ENCODE results near the gene CCNK. TPM values are rescaled to one million over a fixed set of nuclear protein-coding genes. Genes with fewer than 3 reads are reported as not detected.

The CCNK gene
- total RNA-seq, 1 experiment from 2014 or later = 84.7 TPM

DNA sequence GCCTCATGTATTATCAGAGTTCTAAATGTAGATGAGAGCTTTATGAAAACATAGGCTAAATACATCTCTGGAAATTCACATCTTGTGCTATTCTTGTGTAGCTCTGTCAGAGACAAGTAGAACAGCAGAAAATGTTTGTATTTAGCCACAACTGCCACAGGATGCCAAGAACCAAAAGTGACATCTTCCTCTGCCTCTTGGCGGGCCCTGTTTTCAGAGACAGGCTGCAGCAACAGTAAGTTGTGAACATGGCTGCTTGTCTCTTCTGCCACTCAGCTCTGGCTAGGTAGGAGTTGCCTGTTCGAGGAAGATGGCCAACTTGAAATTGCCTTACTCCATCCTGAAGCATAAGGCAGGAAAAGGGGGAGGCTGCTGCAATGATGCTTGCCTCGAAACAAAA, 30.9 kb upstream of the CCNK start:
- peaks cover 24% of the 10 kb centered on the region for H3K36me3 Mint-ChIP-seq
- H3K4me1 Mint-ChIP-seq = no peaks in the 10 kb centered on the region
- DNase-seq (ENCODE audit: low spot score) (no peak), ATAC-seq (no peak)
- CTCF ChIA-PET = interaction anchor here (1.2 to 1.3 kb wide), 2 partner anchors 57 to 130 kb away, joined by 3 to 5 read pairs; no protein-coding TSS in a partner anchor
- H3K4me3 Mint-ChIP-seq = no peak overlapping the region
- no peak overlapping the region for H3K27ac Mint-ChIP-seq
- no peaks in the 10 kb centered on the region for H3K9me3 Mint-ChIP-seq
- TF ChIP-seq E2F1 (CRISPR knock-in tag; IDR thresholded peaks at IDR 0.05) (no peak), TCF7 (CRISPR knock-in tag; IDR thresholded peaks at IDR 0.05; ENCODE audit: low read depth) (no peak), FOXK1 (CRISPR knock-in tag; IDR thresholded peaks at IDR 0.05) (no peak), IRF1 (CRISPR knock-in tag; IDR thresholded peaks at IDR 0.05) (no peak), AR (CRISPR knock-in tag; IDR thresholded peaks at IDR 0.05) (no peak), FOXJ3 (CRISPR knock-in tag; IDR thresholded peaks at IDR 0.05; ENCODE audit: borderline replicate concordance) (no peak), SOX15 (CRISPR knock-in tag; IDR thresholded peaks at IDR 0.05) (no peak), PRDM15 (CRISPR knock-in tag; IDR thresholded peaks at IDR 0.05) (no peak), ESRRA (CRISPR knock-in tag; IDR thresholded peaks at IDR 0.05; ENCODE audit: borderline replicate concordance) (no peak)
- TF ChIP-seq, protein P1, sequence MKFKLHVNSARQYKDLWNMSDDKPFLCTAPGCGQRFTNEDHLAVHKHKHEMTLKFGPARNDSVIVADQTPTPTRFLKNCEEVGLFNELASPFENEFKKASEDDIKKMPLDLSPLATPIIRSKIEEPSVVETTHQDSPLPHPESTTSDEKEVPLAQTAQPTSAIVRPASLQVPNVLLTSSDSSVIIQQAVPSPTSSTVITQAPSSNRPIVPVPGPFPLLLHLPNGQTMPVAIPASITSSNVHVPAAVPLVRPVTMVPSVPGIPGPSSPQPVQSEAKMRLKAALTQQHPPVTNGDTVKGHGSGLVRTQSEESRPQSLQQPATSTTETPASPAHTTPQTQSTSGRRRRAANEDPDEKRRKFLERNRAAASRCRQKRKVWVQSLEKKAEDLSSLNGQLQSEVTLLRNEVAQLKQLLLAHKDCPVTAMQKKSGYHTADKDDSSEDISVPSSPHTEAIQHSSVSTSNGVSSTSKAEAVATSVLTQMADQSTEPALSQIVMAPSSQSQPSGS (CRISPR knock-in tag; IDR thresholded peaks at IDR 0.05; ENCODE audit: borderline replicate concordance, low read depth) = no peak
- TF ChIP-seq, protein P2, sequence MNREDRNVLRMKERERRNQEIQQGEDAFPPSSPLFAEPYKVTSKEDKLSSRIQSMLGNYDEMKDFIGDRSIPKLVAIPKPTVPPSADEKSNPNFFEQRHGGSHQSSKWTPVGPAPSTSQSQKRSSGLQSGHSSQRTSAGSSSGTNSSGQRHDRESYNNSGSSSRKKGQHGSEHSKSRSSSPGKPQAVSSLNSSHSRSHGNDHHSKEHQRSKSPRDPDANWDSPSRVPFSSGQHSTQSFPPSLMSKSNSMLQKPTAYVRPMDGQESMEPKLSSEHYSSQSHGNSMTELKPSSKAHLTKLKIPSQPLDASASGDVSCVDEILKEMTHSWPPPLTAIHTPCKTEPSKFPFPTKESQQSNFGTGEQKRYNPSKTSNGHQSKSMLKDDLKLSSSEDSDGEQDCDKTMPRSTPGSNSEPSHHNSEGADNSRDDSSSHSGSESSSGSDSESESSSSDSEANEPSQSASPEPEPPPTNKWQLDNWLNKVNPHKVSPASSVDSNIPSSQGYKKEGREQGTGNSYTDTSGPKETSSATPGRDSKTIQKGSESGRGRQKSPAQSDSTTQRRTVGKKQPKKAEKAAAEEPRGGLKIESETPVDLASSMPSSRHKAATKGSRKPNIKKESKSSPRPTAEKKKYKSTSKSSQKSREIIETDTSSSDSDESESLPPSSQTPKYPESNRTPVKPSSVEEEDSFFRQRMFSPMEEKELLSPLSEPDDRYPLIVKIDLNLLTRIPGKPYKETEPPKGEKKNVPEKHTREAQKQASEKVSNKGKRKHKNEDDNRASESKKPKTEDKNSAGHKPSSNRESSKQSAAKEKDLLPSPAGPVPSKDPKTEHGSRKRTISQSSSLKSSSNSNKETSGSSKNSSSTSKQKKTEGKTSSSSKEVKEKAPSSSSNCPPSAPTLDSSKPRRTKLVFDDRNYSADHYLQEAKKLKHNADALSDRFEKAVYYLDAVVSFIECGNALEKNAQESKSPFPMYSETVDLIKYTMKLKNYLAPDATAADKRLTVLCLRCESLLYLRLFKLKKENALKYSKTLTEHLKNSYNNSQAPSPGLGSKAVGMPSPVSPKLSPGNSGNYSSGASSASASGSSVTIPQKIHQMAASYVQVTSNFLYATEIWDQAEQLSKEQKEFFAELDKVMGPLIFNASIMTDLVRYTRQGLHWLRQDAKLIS (CRISPR knock-in tag; IDR thresholded peaks at IDR 0.05; ENCODE audit: borderline replicate concordance) = no peak
- TF ChIP-seq, protein P3, sequence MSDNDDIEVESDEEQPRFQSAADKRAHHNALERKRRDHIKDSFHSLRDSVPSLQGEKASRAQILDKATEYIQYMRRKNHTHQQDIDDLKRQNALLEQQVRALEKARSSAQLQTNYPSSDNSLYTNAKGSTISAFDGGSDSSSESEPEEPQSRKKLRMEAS (CRISPR knock-in tag; IDR thresholded peaks at IDR 0.05) = no peak
- POLR2A ChIA-PET = no interaction called here
- H3K27me3 Mint-ChIP-seq (ENCODE audit: low read depth) = no peaks in the 10 kb centered on the region

Measured in WTC11 (cell line).